Ovary (tissue), 9 donors: ENCODE data around the gene ADM. TPM values are rescaled to one million over a fixed set of nuclear protein-coding genes. Genes with fewer than 3 reads are reported as not detected.
A peak's percentile ranks its signal among the peaks of the same experiment; 100 is the strongest.

Experiments
- DNase-seq, 5 donors: peaks; one replicate each; pipeline ENCODE4 v3.0.0-alpha.2; 2019 to 2020
- H3K27ac ChIP-seq, 2 donors: fragments of 200-600 bp; one replicate each; pipeline versions ENCODE4 v1.5.1 to v1.8.0; 2019 to 2022
- H3K27me3 ChIP-seq: fragments of 200-600 bp; one replicate; pipeline ENCODE4 v1.8.0; 2022
- H3K36me3 ChIP-seq: fragments of 200-600 bp; sonication (generic); one replicate; pipeline ENCODE4 v1.5.1; 2019
- H3K4me1 ChIP-seq: one replicate; pipeline ENCODE4 v1.8.1; 2013; ENCODE audit warnings: mild to moderate bottlenecking, moderate library complexity; ENCODE audit not compliant: insufficient read depth
- H3K4me3 ChIP-seq: fragments of 200-600 bp; sonication (generic); one replicate; pipeline ENCODE4 v1.5.1; 2017
- H3K9me3 ChIP-seq, 2 donors: fragments of 200-600 bp in 1 of 2; sonication (generic) in 1 of 2; one replicate each; pipeline versions ENCODE4 v1.5.1 to v1.8.1; 2013 to 2019; ENCODE audit warnings: mild to moderate bottlenecking in 1 of 2, moderate library complexity in 1 of 2
- CTCF ChIP-seq, 3 donors: fragments of 450-650 bp in 2 of 3; fragments of 200-600 bp in 1 of 3; IDR thresholded peaks; one replicate each; pipeline versions ENCODE4 v1.5.1 to v1.8.0; 2016 to 2022; ENCODE audit warnings: antibody characterized with exemption in 3 of 3, mild to moderate bottlenecking in 1 of 3
- EP300 ChIP-seq: sonication (generic); formaldehyde crosslinking; IDR thresholded peaks from one replicate; pipeline ENCODE4 v1.6.1; 2017; ENCODE audit warnings: antibody characterized with exemption
- POLR2A ChIP-seq: fragments of 450-650 bp; IDR thresholded peaks from one replicate; pipeline ENCODE4 v1.6.1; 2017; ENCODE audit warnings: antibody characterized with exemption, mild to moderate bottlenecking, moderate library complexity
- WGBS, 3 donors: extraction: QIAGEN DNeasy Blood & Tissue Kit in 1 of 3; methylation state at CpG; one replicate each; pipeline versions ENCODE4 v1.1.5 to v1.1.7; 2013 to 2017; 5-methylcytosine and 5-hydroxymethylcytosine counted together
- intact Hi-C, 4 donors: fragments of 100-400 bp; cut with DNase I; formaldehyde crosslinking; loops; one replicate each; pipeline versions ENCODE4 v1.11.0 to v1.15.1; 2022 to 2023
- polyA plus RNA-seq, 2 donors: library from polyadenylated mRNA; stranded (reverse); fragments of 200-250 nt in 1 of 2; fragments of 350-450 nt in 1 of 2; fragmentation: Illumina TruSeq in 1 of 2; extraction: RNeasy Lipid Tissue Mini Kit (QIAGEN cat#74804) in 1 of 2; gene quantifications; one replicate each; pipeline ENCODE4 v1.2.3, GENCODE V29; 2013 to 2014
- total RNA-seq, 7 donors: library from RNA; depleted of rRNA in 2 of 7; stranded (reverse); fragments of >200 nt in 2 of 7; fragmentation: NEBNext Ultra II Directional in 3 of 7; extraction: Animal tissue kit (Norgen Biotek cat#: 25700) in 3 of 7; gene quantifications; one replicate each; pipeline versions ENCODE4 v1.1.0 to v1.2.4, GENCODE V29; 2016 to 2023
- donor health status: DM: no; HTN: no; CAD: no; lungs with moderate emphysema.
- donor health status: DM: no; HTN: no; CAD: no.
- donor health status: Bipolar disorder and iron deficiency.
- donor health status: DM: yes; HTN: yes; CAD: no.
- donor health status: DM: no; HTN: no; CAD: no.
- donor health status: DM: yes; HTN: yes; CAD: no.

ADM gene
- total and polyA plus RNA-seq, 9 donors: 8.2 to 83.8 (median 32.1) TPM

- TF ChIP-seq CTCF (IDR thresholded peaks at IDR 0.05) (no peak), EP300 (no peak), POLR2A (no peak)
- H3K9me3 ChIP-seq: no peaks in the 10 kb centered on the region
- intact Hi-C loops: loop anchor here (5.0 to 10.0 kb wide), 6 partner anchors 98 to 693 kb away; no protein-coding TSS in a partner anchor
- no peaks in the 10 kb centered on the region for H3K27me3 ChIP-seq
- 1% methylated on average over 38 to 51 of the region's 51 CpGs for WGBS, 3 donors
- peak overlapping the region; percentile 70 for H3K4me3 ChIP-seq
- H3K27ac ChIP-seq: peak overlapping the region; percentile 17 to 94
- H3K4me1 ChIP-seq: peaks cover 10% of the 10 kb centered on the region
- H3K36me3 ChIP-seq: no peaks in the 10 kb centered on the region
- peak; percentile 46 to 64 (median 52) for DNase-seq
Observed at GRCh38 chr11:10305262-10305963, 540 bp downstream of the ADM start.

GRCh38 chr11:10305964-10306918 is 1.4 kb downstream of the ADM start:
- intact Hi-C loops: loop anchor here (2.0 to 10.0 kb wide), 7 partner anchors 99 to 694 kb away; no protein-coding TSS in a partner anchor
- peak in 4 of 5 donors; percentile 42 to 57 (median 52) for DNase-seq
- no peak for TF ChIP-seq POLR2A
- TF ChIP-seq EP300: no peak
- no peak for TF ChIP-seq CTCF (IDR thresholded peaks at IDR 0.05)
- Histone ChIP-seq H3K36me3 (no peaks in the 10 kb centered on the region), H3K9me3 (no peaks in the 10 kb centered on the region), H3K4me1 (peaks cover 10% of the 10 kb centered on the region), H3K27ac (peak overlapping the region; percentile 17 to 94), H3K27me3 (no peaks in the 10 kb centered on the region), H3K4me3 (peak overlapping the region; percentile 70)
- WGBS, 3 donors: 8 to 11% (median 10%) methylated on average over 62 to 65 of the region's 65 CpGs

GRCh38 chr11:10307022-10307399 is 2.1 kb downstream of the ADM start:
- Histone ChIP-seq H3K27ac (peak overlapping the region in 1 of 2 donors; percentile 76), H3K4me3 (peak overlapping the region; percentile 70), H3K9me3 (no peaks in the 10 kb centered on the region), H3K36me3 (no peaks in the 10 kb centered on the region), H3K4me1 (peaks cover 10% of the 10 kb centered on the region), H3K27me3 (no peaks in the 10 kb centered on the region)
- intact Hi-C loops: loop anchor here (2.0 to 10.0 kb wide), 7 partner anchors 100 to 695 kb away; no protein-coding TSS in a partner anchor
- no peak for DNase-seq
- 24 to 32% (median 27%) methylated on average over 9 of the region's 9 CpGs for WGBS, 3 donors
- no peak for TF ChIP-seq EP300
- no peak for TF ChIP-seq CTCF (IDR thresholded peaks at IDR 0.05)
- no peak for TF ChIP-seq POLR2A

GRCh38 chr11:10307400-10308200 is 2.7 kb downstream of the ADM start:
- Histone ChIP-seq H3K4me3 (peak overlapping the region; percentile 70), H3K27me3 (no peaks in the 10 kb centered on the region), H3K36me3 (no peaks in the 10 kb centered on the region), H3K27ac (peak overlapping the region in 1 of 2 donors; percentile 76), H3K4me1 (peaks cover 10% of the 10 kb centered on the region), H3K9me3 (no peaks in the 10 kb centered on the region)
- DNase-seq: peak; percentile 85 to 92 (median 90)
- intact Hi-C loops: loop anchor here (2.0 to 10.0 kb wide), 7 partner anchors 100 to 695 kb away; no protein-coding TSS in a partner anchor
- peak; percentile 96 to 98 (median 98) for TF ChIP-seq CTCF (IDR thresholded peaks at IDR 0.05)
- no peak for TF ChIP-seq EP300
- WGBS, 3 donors: 2 to 6% (median 2%) methylated on average over 55 to 62 of the region's 62 CpGs
